HAP-1 (cell line): ENCODE measurements around the gene SMC6.

Experiments used
- DNase-seq, 2 experiments: peaks; one replicate each; pipeline ENCODE4 v3.0.0-alpha.2; 2016 to 2020; ENCODE audit warnings: low spot score in 2 of 2
- H3K27me3 ChIP-seq: fragments of 250-450 bp; sonication (Bioruptor Pico); 2 replicates; pipeline ENCODE4 v1.5.1; 2020; ENCODE audit warnings: low read depth, mild to moderate bottlenecking, moderate library complexity
- H3K36me3 ChIP-seq: fragments of 250-450 bp; sonication (Bioruptor Pico); replicated peaks from 2 replicates; pipeline ENCODE4 v1.5.1; 2020; ENCODE audit warnings: mild to moderate bottlenecking
- H3K4me1 ChIP-seq: fragments of 250-450 bp; sonication (Bioruptor Pico); 2 replicates; pipeline ENCODE4 v1.5.1; 2020; ENCODE audit warnings: mild to moderate bottlenecking
- H3K4me3 ChIP-seq: fragments of 250-450 bp; sonication (Bioruptor Pico); 2 replicates; pipeline ENCODE4 v1.5.1; 2020; ENCODE audit warnings: mild to moderate bottlenecking, moderate library complexity
- H3K9me3 ChIP-seq: fragments of 250-450 bp; sonication (Bioruptor Pico); 2 replicates; pipeline ENCODE4 v1.5.1; 2020; ENCODE audit warnings: mild to moderate bottlenecking, moderate library complexity
- in situ Hi-C: fragments of 300-500 bp; cut with MboI; formaldehyde crosslinking; loops from 3 replicates; pipeline ENCODE4 v1.14.3; 2020; ENCODE audit warnings: low sequenced_read_pairs, inconsistent platforms, mixed read lengths

The SMC6 gene

DNA sequence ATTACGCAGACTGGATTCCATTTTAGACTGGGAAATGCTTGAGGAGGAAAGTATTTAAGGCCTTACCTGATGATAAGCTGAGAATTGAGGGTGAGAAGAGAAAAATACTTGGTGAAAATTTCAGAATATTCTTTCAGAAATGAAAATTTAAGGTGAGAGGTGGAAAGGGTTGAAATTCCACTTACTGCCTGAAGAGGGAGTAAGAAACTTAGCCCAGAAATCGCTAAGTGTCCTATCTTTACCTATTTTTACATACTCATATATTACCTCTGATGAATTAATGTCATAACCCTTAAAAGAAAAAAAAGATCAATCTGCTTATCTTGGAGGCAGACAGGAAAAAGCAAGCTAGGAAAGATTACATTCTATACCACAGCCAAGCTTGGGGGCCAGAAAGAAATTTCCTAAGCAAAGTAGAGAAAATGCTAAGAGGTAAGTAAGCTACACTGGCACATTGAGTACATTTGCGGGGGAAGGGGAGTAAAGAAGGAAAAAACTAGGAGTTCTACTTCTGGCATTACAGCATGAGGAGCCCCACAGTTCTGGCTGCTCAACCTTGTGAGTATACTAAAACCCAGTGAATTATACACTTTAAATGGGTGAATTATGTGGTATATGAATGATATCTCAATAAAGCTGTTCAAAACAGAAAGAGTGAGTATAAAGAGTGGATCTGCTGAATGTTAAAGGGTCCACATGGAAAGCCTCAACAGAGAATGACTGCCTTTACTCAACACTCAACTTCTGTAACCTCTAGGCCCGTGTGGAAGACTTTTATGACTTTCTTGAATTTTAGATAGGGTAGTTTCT, 33.8 kb downstream of the SMC6 start:
- peaks cover 49% of the 10 kb centered on the region for H3K36me3 ChIP-seq
- peaks cover 13% of the 10 kb centered on the region for H3K4me1 ChIP-seq
- DNase-seq = peak in 1 of 2 experiments; percentile 21
- in situ Hi-C loops = no loop called here
- no peak overlapping the region for H3K4me3 ChIP-seq
- no peaks in the 10 kb centered on the region for H3K9me3 ChIP-seq
- no peaks in the 10 kb centered on the region for H3K27me3 ChIP-seq

DNA sequence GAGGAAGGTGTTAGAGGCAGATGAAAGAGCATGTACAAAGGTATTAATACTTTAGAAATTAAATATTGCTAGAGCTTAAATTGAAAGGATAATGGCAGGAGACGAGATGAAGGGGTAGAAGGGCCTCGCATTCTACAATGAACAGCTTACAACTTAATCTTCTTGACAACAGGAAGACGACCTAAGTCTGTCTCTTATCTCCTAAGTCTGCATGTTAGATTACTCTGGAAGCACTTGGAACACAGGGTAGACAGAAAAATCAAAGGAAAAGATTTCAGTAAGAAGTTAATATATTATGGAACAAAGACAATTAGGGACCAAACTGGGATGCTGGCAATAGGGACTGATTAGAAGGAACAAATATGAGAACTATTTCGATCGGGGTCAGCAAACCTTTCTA, 34.9 kb downstream of the SMC6 start:
- H3K9me3 ChIP-seq = no peaks in the 10 kb centered on the region
- DNase-seq = no peak
- in situ Hi-C loops = no loop called here
- no peak overlapping the region for H3K4me3 ChIP-seq
- H3K4me1 ChIP-seq = peaks cover 18% of the 10 kb centered on the region
- H3K27me3 ChIP-seq = no peaks in the 10 kb centered on the region
- H3K36me3 ChIP-seq = peaks cover 48% of the 10 kb centered on the region

DNA sequence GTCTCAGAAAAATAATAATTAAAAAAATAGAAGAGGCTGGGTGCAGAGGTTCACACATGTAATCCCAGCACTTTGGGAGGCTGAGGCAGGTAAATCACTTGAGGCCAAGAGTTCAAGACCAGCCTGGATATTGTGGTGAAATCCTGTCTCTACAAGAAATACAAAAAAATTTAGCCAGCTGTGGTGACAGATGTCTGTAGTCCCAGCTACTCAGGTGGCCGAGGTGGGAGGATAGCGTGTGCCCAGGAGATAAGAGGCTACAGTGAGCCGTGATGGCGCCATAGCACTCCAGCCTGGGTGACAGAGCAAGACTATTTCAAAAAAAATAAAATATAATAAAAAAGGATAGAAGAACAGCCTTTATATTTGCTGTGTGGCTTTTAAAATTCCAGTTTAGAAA, 35.9 kb downstream of the SMC6 start:
- Histone ChIP-seq H3K9me3 (no peaks in the 10 kb centered on the region), H3K36me3 (peaks cover 53% of the 10 kb centered on the region), H3K27me3 (no peaks in the 10 kb centered on the region), H3K4me3 (no peak overlapping the region), H3K4me1 (peaks cover 18% of the 10 kb centered on the region)
- in situ Hi-C loops = no loop called here
- no peak for DNase-seq

DNA sequence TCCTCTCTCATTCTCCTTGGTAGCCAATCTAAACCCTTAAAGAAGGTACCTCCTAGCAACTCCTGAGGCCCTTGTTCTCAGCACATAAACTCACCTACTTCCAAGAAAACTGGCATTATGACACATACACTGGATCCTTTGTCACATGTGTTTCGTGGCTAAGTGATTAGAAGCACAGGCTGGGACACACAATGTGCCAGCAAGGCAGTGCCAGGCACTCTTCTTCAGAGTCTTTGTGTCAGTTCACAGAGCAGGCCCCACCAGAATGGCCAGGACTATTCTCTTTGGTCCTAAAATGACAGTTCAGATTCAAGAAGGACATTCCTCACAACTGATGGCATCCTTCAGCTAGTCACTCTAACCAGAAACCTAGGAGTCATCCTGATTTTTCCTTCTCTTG, 40.3 kb downstream of the SMC6 start:
- no peak overlapping the region for H3K4me3 ChIP-seq
- no peaks in the 10 kb centered on the region for H3K9me3 ChIP-seq
- no peaks in the 10 kb centered on the region for H3K27me3 ChIP-seq
- peaks cover 18% of the 10 kb centered on the region for H3K4me1 ChIP-seq
- in situ Hi-C loops = no loop called here
- DNase-seq = no peak
- peaks cover 48% of the 10 kb centered on the region for H3K36me3 ChIP-seq

DNA sequence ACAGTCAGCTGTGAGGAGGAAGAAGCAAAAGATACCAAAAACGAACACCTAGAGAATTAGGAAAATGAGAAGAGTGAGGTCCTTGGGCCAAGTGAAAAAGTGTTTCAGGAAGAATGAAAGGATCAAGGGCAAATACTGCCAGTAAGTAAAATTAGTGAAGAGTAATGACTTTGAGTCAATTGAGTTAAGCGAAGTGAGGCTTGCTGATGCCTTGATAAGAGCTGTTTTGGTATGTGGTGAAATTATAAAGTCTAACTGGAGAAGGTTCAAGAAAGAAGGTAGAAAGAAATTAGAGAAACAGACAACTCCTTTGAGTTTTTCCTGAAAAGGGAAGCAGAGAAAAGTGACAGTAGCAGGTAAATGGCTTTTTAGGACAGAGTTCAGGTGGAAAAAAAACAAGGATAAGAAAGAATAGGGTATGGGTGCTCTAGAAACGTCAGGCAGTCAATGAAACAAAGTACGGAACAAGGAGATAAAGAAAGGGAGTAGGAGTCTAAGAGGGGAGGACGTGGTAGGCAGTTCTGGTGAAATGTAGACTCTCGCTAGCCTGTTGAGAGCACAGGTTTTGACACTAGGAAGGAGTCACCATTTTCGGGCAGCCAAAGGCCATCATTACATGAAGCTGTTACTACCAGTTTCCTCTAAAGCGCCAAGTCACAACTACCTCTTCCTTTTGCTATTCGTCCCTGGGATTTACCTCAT, 42.9 kb downstream of the SMC6 start:
- in situ Hi-C loops = no loop called here
- Histone ChIP-seq H3K4me3 (no peak overlapping the region), H3K9me3 (no peaks in the 10 kb centered on the region), H3K36me3 (peaks cover 57% of the 10 kb centered on the region), H3K4me1 (peaks cover 14% of the 10 kb centered on the region), H3K27me3 (no peaks in the 10 kb centered on the region)
- DNase-seq = no peak

DNA sequence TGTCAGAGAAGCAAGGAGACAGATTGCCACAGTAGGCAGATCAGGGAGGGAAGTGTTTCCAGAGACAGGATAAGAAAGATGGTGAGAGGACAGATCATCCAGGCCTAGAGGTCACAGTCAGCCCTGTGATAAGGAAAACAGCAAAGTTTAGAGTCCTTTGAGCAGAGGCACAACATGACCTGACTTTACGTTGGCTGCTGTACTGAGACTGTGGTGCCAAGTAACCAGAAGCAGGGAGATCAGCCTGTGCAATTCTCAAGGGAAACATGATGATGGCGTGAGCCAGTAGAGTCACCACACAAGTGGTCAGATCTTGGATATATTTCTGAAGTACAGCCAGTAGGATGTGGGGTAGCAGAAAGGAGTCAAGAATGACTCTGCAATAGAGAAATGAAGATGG, 43.7 kb downstream of the SMC6 start:
- H3K36me3 ChIP-seq = peaks cover 57% of the 10 kb centered on the region
- no peak for DNase-seq
- H3K4me3 ChIP-seq = no peak overlapping the region
- H3K4me1 ChIP-seq = peaks cover 6% of the 10 kb centered on the region
- no peaks in the 10 kb centered on the region for H3K9me3 ChIP-seq
- in situ Hi-C loops = no loop called here
- H3K27me3 ChIP-seq = no peaks in the 10 kb centered on the region

DNA sequence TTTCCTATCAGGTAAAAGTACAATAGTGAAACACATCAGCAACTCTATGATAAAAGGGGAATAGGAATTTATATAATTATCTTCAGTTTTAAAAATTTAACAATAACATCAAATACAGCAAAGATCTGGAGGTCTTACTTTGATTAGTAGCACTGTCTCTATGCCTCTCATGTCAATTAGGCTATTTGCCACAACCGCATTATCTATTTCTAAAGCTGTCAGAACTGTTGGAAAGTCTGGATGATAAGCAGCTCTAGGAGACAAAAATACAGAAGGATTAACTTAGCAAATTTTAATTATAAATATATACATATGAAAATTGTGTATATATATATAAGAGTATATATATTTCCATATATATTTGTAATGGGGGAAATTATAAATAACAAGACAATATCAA, 45.1 kb downstream of the SMC6 start:
- no peak overlapping the region for H3K4me3 ChIP-seq
- no peaks in the 10 kb centered on the region for H3K9me3 ChIP-seq
- no peaks in the 10 kb centered on the region for H3K4me1 ChIP-seq
- H3K36me3 ChIP-seq = peaks cover 52% of the 10 kb centered on the region
- DNase-seq = no peak
- in situ Hi-C loops = no loop called here
- no peaks in the 10 kb centered on the region for H3K27me3 ChIP-seq

DNA sequence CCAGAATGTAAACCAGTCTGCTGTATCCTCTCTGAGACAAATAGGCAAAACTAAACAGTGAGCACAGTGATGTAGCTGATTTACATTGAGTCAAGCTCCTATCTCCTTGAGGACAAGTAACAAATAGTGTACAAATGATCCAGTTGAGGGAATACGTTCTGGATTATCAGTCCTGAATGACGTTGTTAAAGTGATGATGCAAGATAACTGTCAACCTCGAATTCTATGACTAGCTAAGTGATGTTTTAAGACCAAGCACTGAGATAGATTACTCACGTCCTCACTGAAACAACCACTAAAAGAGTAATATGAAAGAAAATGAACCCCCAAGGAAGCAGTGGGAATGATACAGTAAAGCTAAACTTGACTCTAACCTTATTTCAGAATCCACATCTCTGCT, 46.8 kb downstream of the SMC6 start:
- in situ Hi-C loops = no loop called here
- no peak overlapping the region for H3K4me3 ChIP-seq
- H3K9me3 ChIP-seq = no peaks in the 10 kb centered on the region
- DNase-seq = no peak
- H3K27me3 ChIP-seq = no peaks in the 10 kb centered on the region
- H3K4me1 ChIP-seq = no peaks in the 10 kb centered on the region
- peaks cover 52% of the 10 kb centered on the region for H3K36me3 ChIP-seq

DNA sequence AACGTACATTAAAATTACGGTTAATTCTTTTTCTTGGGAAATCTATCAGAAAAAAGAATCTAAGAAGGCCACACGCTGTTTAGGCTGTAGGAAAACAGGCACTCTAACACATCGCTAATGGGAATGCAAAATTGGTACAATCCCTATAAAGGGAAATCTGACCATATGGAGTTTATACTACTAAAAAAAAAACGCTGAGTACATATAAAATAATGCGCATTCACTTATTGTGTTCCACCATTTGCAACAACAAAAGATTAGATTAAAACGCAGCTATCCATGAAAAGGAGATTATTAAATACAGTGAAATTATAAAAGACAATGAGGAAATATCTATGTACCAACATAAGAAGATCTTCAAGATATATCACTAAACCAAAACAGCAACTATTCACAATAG, 62.8 kb downstream of the SMC6 start:
- Histone ChIP-seq H3K9me3 (no peaks in the 10 kb centered on the region), H3K27me3 (no peaks in the 10 kb centered on the region), H3K36me3 (peaks cover 63% of the 10 kb centered on the region), H3K4me3 (no peak overlapping the region), H3K4me1 (no peaks in the 10 kb centered on the region)
- in situ Hi-C loops = no loop called here
- no peak for DNase-seq

DNA sequence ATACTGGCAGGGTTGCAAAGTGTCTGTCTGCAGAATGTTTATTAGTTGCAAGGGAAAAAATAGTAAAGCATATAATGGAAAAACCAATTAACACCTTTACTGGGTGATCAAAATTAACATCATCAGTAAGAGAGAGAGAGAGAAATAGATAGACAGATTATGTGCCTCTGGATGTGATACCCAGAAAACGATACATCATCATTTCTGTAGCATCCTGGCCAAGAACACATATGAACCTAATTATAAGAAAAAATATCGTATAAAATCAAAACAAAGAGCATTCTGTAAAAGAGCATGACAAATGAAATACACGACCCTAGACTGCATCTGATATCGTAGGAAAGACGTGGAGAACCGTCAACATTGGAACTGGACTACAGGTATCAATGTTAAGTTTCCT, 64.6 kb downstream of the SMC6 start:
- H3K9me3 ChIP-seq = no peaks in the 10 kb centered on the region
- no peaks in the 10 kb centered on the region for H3K4me1 ChIP-seq
- in situ Hi-C loops = no loop called here
- H3K27me3 ChIP-seq = no peaks in the 10 kb centered on the region
- H3K4me3 ChIP-seq = no peak overlapping the region
- no peak for DNase-seq
- H3K36me3 ChIP-seq = peaks cover 48% of the 10 kb centered on the region

DNA sequence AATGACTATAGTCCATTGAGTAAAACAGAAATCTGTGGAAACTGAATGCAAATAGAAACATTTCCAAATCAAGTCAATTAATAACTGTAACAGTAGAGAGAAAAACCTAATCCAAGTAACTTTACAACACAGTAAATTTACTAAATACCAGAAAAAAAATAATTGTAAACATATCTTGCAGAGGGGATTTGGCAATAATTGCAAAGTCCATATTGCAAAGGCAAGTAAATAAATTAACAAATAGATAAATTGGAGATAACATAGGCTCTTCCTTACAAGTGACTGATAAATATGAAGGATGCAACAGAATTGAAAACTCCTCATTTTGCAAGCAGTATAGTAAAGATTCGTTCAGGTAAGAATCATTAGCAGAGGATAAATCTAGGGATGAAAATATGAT, 65.0 kb downstream of the SMC6 start:
- no peaks in the 10 kb centered on the region for H3K27me3 ChIP-seq
- no peaks in the 10 kb centered on the region for H3K4me1 ChIP-seq
- DNase-seq = no peak
- peaks cover 48% of the 10 kb centered on the region for H3K36me3 ChIP-seq
- no peak overlapping the region for H3K4me3 ChIP-seq
- H3K9me3 ChIP-seq = no peaks in the 10 kb centered on the region
- in situ Hi-C loops = no loop called here

DNA sequence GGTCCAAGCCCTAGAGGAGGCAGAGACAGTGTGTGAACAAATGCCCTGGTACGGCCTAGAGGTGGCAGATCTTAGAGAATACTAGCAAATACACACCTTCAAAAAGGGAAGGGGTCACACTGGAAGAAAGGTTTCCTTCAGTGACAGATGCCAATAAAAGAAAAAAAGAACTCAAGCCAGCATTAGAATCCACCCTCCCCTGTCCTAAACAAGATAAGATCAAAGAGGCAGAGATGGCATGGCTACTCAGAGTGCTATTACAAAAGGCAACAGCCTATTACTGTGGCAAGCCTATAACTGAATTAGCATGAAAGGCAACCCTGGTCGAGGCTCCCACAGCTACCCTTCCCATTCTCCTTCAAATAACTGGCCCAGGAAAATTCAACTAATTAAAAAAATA, 69.6 kb downstream of the SMC6 start:
- Histone ChIP-seq H3K9me3 (no peaks in the 10 kb centered on the region), H3K4me3 (no peak overlapping the region), H3K27me3 (no peaks in the 10 kb centered on the region), H3K4me1 (no peaks in the 10 kb centered on the region), H3K36me3 (peaks cover 33% of the 10 kb centered on the region)
- in situ Hi-C loops = no loop called here
- DNase-seq = no peak

DNA sequence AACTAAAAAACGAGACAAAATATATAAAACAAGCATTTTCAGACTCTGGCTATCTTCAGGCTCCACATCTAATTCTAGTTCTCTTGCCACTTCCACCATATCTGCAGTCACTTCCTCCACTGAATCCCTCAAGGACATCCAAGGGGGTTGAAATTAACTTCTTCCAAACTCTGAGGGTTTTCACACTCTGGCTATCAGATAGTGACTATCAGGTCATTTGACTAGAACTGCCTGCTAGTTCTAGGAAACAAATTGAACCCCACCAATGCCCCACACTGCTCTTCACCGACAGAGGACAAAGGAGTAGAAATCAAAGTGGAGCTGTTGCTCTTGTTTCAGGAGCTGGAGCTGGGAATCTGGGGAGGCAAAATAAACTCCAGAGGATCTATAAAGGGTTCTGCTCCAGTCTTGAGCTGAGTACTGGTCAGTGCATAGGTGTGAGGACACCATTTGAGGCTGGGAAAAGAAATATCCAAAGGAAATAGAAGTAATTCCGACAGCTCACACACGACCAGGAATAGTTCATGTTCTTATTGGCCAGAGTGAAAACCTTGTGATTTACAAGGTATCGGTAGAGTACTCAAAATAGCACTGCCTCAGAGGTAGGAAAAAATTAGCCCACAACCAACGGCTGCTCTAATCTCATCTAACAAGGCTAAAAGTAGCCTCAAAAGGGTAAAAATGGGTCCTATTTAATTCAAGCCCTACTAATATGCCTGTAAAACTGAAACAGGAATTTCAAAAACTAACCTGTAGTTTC, 71.3 kb downstream of the SMC6 start:
- DNase-seq = no peak
- H3K36me3 ChIP-seq = peaks cover 29% of the 10 kb centered on the region
- in situ Hi-C loops = no loop called here
- H3K4me1 ChIP-seq = no peaks in the 10 kb centered on the region
- no peaks in the 10 kb centered on the region for H3K9me3 ChIP-seq
- H3K4me3 ChIP-seq = no peak overlapping the region
- H3K27me3 ChIP-seq = no peaks in the 10 kb centered on the region

DNA sequence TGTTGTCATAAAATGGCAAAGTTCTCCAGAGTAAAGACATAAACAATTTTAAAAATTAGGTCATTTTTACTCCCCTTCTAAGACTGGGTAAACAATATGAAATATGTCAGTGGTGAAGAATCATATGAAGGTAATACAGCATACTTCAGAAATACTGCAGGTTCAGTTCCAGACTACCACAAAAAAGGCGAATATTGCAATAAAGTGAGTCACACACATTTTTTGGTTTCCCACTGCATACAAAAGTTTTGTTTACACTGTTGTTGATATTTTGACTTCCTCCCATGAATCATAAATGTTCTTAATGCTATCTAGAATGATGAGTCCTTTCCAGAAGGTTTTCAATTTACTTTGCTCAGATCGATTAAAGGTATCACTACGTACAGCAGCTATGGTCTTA, 73.5 kb downstream of the SMC6 start:
- H3K4me1 ChIP-seq = no peaks in the 10 kb centered on the region
- in situ Hi-C loops = no loop called here
- H3K9me3 ChIP-seq = no peaks in the 10 kb centered on the region
- DNase-seq = no peak
- no peaks in the 10 kb centered on the region for H3K27me3 ChIP-seq
- peaks cover 37% of the 10 kb centered on the region for H3K36me3 ChIP-seq
- no peak overlapping the region for H3K4me3 ChIP-seq
